NCI-H345 (cell line): ENCODE measurements around the gene CTNNA2.
"Not testable (repeated sequence)": the region's sequence is repeated elsewhere in the genome, so short reads cannot be mapped to it uniquely, and the experiment has no call there.

Experiments used
- DNase-seq: peaks from one replicate; lab custom pipeline; 2025; lab: John Stamatoyannopoulos, UW

The CTNNA2 gene

DNA sequence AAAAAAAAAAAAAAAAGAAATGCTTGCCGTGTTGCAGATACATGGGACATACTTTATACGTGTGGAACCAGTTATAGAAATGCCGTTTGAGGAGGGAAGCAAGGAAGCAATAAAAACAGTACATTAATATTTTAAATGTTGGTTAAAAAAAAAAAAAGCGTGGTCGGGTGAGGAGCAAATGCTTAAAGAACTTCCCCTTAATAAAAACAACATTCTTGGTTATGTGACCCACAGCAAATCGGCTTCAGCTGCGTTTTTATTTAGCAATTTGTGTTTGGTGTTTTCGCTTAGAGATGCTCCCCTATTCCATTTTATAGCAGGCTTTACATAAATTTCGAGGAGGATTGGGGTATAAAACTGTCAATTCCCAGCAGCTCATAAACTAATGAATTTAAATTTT is 568.1 kb downstream of the CTNNA2 start:
- DNase-seq: no peak

GRCh38 chr2:80086831-80087230 is 574.0 kb downstream of the CTNNA2 start:
- DNase-seq: no peak

- DNase-seq: no peak
Observed at GRCh38 chr2:80091237-80091636, 578.4 kb downstream of the CTNNA2 start.

- DNase-seq: no peak
Observed at GRCh38 chr2:80092474-80092873, 579.6 kb downstream of the CTNNA2 start.

DNA sequence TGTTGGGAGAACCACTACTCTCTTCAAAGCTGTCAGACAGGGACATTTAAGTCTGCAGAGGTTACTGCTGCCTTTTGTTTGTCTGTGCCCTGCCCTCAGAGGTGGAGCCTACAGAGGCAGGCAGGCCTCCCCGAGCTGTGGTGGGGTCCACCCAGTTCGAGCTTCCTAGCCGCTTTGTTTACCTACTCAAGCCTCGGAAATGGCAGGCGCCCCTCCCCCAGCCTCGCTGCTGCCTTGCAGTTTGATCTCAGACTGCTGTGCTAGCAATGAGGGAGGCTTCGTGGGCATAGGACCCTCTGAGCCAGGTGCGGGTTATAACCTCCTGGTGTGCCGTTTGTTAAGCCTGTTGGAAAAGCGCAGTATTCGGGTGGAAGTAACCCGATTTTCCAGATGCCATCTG is 585.7 kb downstream of the CTNNA2 start:
- not testable (repeated sequence) for DNase-seq

DNA sequence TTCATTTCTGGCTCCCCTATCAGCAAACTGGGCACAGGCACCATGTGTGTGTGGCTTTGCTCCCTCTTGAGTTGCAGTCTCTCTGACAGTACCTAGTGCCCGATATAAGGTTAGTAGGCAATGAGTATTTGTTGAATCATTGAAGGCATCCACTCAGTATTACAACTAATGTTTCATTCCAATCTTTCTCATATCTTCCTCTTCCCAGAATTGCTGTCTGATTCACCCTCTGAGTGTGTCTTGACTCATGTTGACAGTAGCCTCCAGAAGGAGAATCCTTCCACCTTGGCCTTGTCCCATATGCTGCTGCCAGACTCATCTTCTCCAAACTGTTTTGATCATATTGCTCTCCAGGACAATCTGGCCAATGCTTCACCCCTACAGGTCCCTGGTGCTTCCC is 589.2 kb downstream of the CTNNA2 start:
- no peak for DNase-seq

- DNase-seq: no peak
Observed at GRCh38 chr2:80105015-80105640, 592.3 kb downstream of the CTNNA2 start.

DNA sequence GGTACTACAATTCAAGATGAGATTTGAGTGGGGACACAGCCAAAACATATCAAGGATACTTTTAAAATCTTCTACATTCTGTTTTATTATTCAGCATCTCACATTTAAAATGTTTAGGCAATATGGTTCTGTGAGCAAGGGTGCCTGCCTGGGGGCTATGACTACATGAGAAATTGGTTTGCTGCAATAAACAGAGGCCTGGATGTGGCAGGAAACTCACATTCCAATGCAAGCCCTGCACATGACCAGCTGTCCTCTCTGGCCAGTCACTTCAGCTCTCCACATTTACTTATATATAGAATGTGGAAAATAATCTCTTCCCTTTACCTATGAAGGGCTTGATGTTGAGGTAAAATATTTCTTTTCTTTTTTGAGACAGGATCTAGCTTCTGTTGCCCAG is 598.3 kb downstream of the CTNNA2 start:
- DNase-seq: no peak

DNA sequence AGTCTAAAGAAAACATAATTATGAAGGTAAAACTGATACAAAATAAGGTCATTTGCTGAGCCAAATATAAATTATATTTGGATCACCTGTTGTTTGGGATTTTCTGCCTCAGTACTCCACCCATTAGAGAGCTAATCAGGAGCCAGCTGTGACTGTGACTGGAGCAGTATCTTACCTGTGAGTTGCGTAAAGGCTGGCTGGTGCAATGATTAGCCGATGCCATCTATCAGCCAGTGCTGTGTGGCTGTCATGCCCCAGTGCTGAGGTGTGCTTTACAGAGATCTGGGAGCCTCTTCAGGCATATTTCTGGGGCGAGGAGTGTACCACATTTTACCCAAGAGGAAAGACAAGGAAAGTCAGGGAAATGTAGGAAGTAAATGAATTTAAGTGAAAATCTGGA is 599.9 kb downstream of the CTNNA2 start:
- no peak for DNase-seq

GRCh38 chr2:80113399-80113798 is 600.5 kb downstream of the CTNNA2 start:
- DNase-seq: peak; percentile 19

- DNase-seq: no peak
Observed at GRCh38 chr2:80114812-80115211, 602.0 kb downstream of the CTNNA2 start.

DNA sequence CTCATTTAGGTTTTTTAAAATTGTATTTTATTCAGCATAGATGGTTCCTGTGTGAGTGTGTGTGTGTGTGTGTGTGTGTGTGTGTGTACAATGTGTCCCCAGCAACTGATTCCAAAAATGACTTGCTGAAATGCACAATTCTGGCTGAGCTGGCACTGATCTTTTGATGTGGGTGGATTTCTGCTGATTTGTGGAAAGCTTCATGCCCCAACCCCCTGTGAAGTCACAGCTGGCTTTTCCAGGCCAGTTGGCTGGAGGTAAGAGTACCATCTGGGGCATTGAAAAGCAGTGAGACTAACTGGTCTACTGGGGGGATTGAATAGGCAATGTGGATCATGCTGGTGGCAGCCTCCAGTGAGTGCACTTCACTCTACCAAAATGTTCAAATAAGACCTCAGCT is 604.5 kb downstream of the CTNNA2 start:
- DNase-seq: no peak

- DNase-seq: no peak
Observed at GRCh38 chr2:80120866-80121265, 608.0 kb downstream of the CTNNA2 start.

DNA sequence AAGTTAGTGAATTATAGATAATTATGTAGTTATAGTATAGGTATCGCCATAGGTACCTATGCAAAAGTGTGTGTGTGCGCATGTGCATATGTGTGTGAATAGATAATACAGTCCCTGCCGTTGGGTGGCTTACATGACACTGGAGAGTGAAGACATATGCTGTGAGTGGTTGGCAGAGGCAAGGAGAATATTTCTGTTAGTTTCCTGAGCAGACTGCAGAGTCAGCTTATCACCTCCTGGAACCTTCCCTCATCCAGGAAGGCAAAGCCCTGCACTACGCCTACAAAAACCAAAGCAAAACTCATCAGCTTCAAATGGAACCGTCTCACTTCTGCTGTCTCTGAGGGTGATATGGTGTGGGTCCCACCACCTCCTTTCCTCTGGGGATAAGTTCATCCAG is 609.8 kb downstream of the CTNNA2 start:
- DNase-seq: no peak

DNA sequence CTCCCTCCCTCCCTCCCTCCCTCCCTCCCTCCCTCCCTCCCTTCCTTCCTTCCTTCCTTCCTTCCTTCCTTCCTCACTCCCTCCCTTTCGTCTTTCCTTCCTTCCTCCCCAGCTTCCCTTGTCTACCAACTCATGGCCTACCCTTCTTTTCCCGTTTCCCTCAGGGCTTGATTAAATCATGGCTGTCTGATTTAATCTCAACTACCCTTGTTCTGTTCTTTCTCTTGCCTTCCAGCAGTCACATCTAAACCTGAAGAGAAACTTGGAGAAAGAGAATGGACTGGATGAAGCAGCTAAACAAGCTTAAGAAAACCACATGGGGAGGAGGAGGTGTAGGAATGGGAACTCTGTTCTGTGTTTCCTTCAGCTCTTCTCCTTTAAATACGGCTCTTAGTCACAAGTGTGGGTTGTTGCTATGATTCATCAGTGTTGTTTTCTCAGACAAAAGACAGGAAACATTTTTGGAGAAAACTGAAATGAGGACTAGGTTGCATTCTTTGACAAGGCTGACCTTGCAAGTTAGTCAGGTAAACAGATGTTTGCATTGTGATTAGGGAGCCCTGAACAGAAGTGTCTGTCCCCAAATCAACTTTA is 613.8 kb downstream of the CTNNA2 start:
- no peak for DNase-seq

- DNase-seq: no peak
Observed at GRCh38 chr2:80128080-80128479, 615.2 kb downstream of the CTNNA2 start.

DNA sequence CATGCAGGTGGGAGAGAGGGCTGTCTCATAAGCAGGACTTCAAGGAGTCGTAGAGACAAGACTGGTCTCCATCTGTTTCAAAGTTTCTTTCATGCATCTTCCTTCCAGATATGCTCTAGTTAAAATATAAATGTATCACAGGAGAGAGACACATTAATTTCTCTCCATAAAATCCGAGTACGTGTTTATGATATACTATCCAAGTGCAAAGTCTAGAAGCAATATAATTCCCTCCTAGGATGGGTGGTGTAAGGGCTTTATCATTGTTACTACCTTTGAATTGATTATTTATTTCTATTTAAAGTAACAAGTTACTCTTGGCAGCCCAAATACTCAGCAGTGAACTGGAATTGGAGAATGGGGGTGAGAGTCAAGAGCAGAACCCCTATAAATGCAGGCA is 619.4 kb downstream of the CTNNA2 start:
- DNase-seq: no peak

DNA sequence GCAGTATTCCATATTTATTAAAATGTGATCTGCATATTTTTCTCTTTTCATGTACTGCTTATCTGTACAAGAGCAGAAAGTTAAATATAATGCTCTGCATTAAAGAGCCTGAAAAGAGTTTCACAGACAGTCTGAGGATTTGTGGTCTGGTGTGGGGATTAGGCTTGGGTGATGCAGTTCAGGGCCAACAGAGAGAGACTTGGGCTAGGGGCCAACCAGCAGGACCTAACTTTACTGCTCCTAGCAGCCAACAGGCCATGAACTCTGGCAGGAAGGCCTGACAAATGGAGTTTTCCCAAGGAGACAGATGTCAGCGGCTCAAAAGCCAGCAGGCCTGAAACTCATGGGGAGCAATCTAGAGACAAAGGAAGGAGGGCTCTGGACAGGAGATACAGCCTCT is 622.1 kb downstream of the CTNNA2 start:
- DNase-seq: no peak

DNA sequence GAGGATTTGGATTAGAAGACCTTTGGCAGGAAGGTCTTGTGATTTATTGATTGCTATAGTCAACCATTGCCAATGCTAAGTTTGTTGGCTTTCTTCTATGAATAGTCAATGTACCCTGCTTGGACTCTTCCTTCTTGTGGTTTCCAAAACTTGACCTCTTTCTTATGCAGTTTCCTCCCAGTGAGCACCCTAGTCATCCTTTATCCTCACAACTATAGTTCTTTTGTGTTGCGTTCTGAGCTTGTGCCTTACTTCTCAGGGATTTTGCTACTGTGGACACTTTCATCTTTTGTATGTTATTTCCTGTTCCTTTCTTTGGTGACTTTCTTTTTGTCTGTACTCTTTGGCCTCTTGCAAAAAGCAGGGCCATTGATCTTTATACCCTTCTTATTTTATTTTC is 623.5 kb downstream of the CTNNA2 start:
- DNase-seq: no peak

- DNase-seq: no peak
Observed at GRCh38 chr2:80139001-80139400, 626.1 kb downstream of the CTNNA2 start.

DNA sequence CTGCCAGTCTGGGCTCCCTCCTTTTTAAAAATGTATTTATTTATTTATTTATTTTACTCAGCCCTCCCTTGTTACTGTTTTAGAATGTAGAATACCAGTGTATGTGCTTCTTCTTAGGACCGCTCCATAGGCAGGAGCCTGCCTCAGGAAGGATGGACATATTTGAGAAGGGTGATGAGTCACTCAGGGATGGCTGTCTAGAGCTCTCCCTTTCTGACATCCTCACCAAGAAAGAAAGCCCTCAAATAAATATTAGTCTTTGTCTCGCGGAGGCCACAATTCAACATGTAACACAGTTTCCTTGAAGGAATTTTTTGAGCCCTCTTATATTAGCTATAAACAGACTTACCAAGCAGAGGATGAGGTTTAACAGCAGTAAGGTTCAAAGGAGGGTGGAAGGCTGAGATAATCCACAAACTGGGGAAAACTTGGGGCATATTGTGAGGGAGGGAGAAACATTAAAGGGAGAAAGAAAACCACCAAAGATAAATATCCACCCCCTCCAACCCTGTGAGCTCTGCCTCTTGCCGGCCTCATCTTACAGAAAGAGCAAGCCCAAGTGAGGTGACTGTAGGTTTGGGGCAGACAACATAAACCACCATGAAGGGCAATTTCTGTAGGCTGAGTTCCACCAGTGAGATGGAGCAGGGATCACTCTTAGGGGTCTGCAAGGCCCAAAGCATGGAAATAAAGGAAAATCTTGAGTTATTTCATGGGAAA is 628.3 kb downstream of the CTNNA2 start:
- no peak for DNase-seq

- no peak for DNase-seq
Observed at GRCh38 chr2:80145499-80145898, 632.6 kb downstream of the CTNNA2 start.

GRCh38 chr2:80146757-80147156 is 633.9 kb downstream of the CTNNA2 start:
- DNase-seq: not testable (repeated sequence)

- DNase-seq: no peak
Observed at GRCh38 chr2:80147690-80148089, 634.8 kb downstream of the CTNNA2 start.
